ENCODE results near the gene CAMK2D.
A peak's percentile ranks its signal among the peaks of the same experiment; 100 is the strongest.

CAMK2D gene

GRCh38 chr4:113503691-113504090, 257.8 kb downstream of the CAMK2D start:
- no peak for DNase-seq

DNA sequence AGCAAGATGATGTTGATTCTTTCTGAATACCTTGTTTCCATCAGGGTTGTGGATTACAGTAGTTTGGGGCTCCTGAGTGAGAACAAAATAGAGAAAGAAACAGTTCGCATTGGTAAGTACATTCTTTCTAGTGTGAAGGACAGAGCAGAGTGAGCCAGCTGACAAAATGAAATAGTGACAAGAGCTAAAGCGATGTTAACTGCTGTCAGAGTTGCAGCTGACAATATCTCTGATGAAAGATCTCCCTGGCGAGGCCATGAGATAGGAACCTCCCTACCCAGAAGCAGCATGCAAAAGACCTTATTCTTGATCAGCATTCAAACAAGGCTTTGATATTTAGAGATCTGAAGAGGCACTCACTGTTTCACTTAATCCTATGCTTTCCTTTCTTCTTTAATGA, 258.6 kb downstream of the CAMK2D start:
- DNase-seq, result no peak

- no peak for DNase-seq
Observed at GRCh38 chr4:113502476-113502875, 259.1 kb downstream of the CAMK2D start.

DNA sequence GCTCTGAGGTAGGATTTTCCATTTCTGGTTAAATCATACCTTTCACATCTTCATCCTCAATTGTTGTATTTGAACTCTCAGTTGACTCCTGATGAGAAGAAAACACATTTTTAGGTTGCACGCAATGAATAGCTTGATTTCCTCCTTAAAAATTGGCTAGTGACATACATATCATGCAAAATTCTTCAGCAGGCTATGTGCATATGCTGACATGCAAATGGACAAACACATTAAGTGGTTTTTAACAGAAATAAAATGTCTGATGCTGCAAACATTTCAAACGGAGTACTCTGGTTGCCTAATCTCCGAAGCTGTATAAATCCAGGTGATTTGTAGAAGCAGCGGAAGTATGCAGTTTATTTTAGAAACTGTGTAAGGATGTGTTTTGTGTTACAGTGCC, 261.1 kb downstream of the CAMK2D start:
- DNase-seq, result no peak

GRCh38 chr4:113499696-113500095, 261.8 kb downstream of the CAMK2D start:
- DNase-seq, result no peak

DNA sequence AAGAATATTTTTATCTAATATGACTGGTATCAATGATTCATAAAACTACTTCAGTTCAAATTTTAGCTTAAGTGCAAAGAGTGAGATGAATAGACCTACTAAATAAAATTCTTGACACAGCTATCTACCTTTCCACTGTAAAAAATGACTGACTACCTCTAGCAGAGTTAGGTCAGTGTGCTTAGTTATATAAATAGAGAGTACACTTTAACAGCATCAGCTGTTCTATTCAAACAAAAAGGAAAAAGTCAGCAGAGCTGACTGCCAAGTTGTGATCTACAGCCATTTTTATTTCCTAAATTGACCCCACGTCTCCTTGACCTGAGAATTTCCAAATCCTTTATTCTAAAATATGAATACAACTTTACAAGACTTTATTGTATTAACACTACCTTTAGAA, 262.4 kb downstream of the CAMK2D start:
- no peak for DNase-seq

DNA sequence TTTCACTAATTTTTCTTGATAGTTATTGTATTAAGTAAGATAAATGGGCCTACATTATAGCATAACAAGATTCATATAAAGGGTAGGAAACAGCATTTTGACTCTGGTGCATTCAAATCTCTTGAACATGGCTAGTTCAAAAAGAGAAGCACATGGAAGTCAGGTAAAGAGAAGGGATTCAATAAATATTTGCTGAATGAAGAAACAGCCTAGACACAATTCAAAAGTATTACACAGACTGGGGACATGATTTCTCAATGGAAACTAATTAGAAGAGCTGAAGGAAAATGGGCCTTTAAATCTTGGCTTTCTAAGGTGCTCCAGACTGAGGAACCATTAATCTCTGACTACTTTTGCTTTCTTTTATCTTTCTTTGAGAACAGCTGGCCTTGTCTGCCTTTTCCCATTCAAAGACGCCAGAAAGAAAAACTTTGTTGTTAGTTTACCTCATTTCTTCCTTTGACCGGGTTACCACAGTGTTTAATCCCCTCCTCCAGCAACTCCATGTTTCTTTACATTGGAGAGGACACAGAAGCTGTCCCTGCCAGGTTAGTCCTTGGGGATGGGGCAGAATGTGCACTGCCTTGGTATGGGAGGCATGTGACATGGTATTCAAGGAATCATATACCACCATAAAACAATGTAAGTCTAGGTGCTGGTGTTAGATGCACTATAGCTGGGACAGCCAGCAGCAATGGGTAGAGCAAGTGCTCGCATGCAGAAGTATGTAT, 264.2 kb downstream of the CAMK2D start:
- no peak for DNase-seq

DNA sequence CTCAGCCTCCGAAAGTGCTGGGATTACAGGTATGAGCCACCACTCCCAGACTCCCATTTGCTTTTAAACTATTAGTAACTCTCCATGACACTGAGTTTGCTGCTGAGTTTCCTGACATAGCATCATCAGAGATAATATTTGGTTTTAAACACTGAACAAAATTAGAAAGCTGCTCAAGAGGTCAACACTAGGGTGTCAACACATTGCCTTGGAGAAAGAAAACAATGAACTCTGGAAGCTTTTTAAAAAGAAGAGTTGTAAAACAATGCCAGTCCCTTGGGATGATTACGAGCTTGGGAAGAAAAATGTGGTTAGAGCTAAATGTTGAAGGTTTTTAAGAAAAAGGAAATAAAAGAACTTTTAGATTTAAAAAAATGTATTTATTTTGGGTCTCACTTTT, 264.8 kb downstream of the CAMK2D start:
- no peak for DNase-seq

DNA sequence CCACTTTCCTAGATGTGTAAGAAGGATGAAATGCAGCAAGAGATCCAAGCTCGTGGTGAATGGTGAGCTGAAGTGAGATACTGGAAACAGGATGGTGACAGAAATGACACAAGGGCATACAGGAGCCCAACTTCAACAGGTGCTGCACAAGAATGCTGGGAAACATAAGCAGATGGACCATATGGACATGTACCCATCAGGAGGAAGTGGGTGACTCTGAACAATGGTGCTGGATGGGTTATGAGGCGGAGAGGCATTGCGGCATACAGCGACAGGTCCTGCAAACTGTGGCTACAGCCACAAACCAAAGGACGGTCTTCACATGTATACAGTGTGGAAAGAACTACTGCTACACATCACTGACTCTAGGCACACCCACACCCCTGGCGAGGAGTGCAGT, 265.7 kb downstream of the CAMK2D start:
- no peak for DNase-seq

GRCh38 chr4:113483131-113483530, 278.4 kb downstream of the CAMK2D start:
- DNase-seq, result no peak

DNA sequence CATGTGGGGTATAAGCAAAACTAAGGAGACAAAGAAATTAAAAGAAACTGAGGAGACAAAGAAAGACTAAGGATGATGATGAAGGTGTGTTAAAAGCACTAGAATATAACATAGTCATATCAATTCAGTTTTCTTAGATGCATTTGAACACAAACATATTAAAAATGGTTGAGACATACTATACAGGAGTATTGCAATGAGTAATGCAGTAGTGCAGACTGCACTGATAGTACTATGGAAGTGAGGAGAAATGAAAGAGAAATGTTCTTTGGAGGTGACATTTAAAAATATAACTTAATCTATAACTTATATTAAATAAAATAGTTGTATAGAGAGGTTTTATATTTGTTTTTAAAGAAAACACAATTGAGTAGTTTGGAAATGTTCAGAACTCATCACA, 279.2 kb downstream of the CAMK2D start:
- no peak for DNase-seq

- DNase-seq, result no peak
Observed at GRCh38 chr4:113481820-113482219, 279.7 kb downstream of the CAMK2D start.

DNA sequence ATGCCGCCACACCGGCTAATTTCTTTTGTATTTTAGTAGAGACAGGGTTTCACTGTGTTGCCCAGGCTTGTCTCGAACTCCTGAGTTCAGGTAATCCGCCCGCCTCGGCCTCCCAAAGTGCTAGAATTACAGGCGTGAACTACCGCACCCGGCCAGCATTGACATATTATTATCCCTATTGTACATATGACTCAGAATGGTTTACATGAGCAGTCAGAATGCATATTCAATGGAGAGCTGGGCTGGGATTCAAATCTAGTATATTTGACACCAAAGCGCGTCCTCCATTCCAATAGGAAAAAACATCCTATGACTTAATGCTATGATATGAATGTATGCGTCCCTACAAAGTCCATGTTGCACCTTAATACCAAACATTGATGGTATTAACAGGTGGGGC, 281.4 kb downstream of the CAMK2D start:
- DNase-seq, result no peak

DNA sequence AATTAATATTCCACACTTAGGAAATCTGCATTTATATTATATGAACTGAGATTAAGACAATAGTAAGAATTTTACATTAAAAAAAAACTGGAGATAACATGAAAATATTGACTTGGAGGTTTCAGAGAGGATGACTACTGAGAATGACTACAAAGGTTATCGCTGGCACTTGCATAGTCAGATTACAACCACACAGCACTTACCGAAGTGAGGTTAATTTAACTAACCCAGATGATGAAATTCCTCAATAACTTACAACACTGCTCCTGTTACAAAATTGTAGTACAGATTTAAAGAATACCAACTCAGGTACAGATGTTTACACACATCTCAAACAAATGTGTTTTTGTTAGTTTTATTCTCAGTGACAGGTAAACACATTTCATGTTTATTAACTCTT, 283.5 kb downstream of the CAMK2D start:
- DNase-seq, result no peak

GRCh38 chr4:113476800-113477199, 284.7 kb downstream of the CAMK2D start:
- no peak for DNase-seq

DNA sequence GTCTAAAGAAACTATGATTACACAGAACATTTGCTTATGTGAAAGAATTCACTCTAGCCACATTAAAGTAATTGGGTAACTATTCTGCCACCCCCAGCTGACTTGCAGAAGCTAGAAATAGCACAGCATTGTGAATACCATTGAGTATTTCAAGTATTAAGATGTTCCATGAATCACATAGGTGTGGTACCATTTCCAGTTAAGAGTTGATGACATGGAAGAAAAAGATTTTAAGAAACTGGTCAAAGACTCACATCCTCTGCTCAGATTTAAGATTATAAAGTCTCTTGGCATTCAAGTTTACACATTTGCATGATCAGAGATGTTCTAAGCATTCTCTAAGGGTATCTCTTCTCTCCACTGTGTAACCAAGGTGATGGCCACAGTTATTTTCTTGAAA, 287.5 kb downstream of the CAMK2D start:
- no peak for DNase-seq

GRCh38 chr4:113472864-113473263, 288.7 kb downstream of the CAMK2D start:
- DNase-seq, result peak; percentile 40

DNA sequence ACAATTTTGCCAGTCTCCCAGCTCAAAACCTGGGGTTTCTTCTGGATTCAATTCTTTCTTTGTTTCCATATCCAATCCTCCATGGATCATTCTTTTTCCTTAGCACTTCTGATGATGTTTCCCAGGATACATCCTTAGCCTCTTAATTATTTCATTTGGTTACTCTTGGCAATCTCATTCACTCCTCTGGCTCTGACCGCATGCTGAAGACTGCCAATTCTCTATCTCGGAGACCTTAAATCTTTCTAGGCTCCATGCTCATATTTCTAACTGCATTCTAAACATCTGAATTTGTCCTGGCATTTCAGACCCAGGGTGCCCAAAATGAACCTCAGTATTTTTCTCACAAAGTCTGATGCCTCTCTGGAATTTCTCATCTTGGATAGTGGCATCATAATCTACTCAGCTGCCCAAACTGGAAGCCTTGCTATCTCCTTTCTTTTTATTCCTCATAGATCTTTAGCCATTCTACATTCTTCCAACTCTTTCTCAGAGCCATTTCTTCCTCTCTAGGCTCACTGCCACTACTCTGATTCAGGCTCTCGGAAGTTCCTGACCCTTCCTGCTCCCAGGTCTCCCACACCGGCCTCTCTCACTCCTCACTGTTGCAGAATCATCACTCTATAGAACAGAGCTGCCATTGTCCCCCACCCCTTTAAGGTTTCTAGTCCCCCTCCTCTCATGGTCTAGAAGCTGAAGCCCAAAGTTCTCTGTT, 290.2 kb downstream of the CAMK2D start:
- no peak for DNase-seq

- no peak for DNase-seq
Observed at GRCh38 chr4:113469926-113470325, 291.6 kb downstream of the CAMK2D start.

GRCh38 chr4:113469023-113469390, 292.5 kb downstream of the CAMK2D start:
- DNase-seq, result no peak

- DNase-seq, result no peak
Observed at GRCh38 chr4:113468165-113469022, 293.1 kb downstream of the CAMK2D start.

DNA sequence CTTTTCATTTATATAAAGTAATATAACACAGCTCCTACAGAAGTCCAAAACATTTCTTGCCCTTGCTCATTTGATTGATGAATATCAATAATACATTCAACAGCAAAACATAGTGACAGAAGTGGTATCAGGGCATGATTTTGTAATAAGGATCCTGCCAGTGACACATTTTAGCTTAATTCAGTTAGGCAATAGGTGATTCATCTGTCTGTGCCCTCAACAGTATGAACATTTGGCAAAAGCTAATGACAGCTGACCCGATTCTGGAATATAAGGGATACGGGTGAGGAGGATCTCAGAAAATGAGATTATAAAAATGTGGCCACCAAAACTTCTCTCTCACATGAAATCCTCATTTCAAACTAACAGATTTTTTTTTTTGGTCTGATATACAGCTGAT, 294.0 kb downstream of the CAMK2D start:
- no peak for DNase-seq

DNA sequence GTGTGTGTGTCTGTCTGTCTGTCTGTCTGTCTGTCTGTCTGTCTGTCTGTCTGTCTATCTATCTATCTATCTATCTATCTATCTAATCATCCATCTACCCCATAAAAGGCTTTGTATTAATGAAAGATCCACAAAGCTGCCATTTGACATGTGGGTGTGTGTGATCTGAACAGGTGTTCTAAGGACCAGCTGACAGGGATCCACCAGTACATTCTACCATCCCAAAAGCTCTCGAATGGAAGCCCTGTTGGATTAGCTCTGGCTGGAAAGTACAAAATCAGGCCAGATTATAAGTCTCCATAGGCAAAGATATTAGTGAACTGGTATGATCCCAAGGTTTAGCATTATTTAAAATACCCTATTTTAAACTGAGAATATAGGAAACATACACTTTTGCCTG, 299.3 kb downstream of the CAMK2D start:
- DNase-seq, result no peak

DNA sequence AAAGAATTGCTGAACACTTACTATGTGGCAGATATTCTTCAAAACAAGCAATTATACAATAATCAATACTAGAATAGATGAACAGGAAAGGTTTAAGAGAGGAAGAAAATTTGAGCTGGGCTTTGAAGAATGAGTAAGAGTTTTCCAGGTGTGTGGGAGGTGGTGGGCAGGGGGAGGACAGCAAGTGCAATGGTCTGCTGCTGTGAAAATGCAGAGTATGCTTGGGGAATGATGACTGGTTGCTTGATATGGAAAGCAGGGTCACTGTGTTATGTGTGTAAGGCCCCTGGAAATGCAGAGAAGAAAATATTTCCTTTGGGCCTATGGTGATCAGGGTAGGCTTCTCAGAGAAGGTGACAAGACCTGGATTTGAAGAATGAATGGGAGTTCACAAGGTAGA, 300.3 kb downstream of the CAMK2D start:
- no peak for DNase-seq
